Measurements from ENCODE around the gene STXBP5. TPM values are rescaled to one million over a fixed set of nuclear protein-coding genes. Genes with fewer than 3 reads are reported as not detected.

STXBP5 gene
- total and polyA plus RNA-seq, 2 of the 4 experiments (the other 2 are of a cell fraction) = 13.2 to 46.4 TPM

DNA sequence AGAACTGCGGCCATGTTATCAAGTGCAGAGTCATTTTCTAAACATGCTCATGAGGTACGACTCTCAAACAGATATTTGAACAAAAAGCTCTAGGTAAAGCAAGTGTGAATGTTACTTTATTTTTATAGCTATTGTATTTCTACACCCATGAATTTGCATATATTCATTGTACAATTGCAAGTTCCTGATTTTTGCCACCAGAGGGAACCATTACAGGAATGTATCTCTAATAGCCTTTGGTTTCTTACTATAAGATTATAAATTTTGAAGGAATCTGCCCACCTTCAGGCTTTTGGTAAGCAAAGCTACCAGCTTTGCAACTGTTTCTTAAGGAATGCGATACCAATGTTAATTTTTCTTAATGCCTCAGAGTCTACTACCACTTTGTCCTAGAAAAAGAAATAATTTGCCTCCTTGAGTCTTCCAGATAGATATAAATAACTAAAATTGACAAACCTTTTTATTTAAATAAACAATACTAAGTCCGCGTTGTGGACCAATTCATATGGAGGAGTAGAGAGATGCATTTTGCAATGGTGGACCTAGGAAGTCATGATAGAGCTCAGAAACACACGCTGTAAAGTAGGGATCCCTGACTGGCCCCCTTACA lies 178.8 kb downstream of the STXBP5 start:
- CTCF ChIA-PET = interaction anchor here (0.8 to 1.5 kb wide), 5 partner anchors 8 to 71 kb away, joined by 3 to 5 read pairs (median 5); no protein-coding TSS in a partner anchor
- Histone ChIP-seq H2BK20ac (ENCODE audit: low read depth, low read length) (no peak overlapping the region), H3K4me2 (ENCODE audit: low read depth, low read length) (no peak overlapping the region), H4K8ac (ENCODE audit: low read depth in 2 of 2, low read length in 2 of 2) (no peak overlapping the region), H3K9ac (ENCODE audit: low read depth, low read length) (no peak overlapping the region), H3K9me1 (ENCODE audit: insufficient read depth, low read length) (peaks cover 6% of the 10 kb centered on the region; the same call in 1 of the 2 replicates), H2AK5ac (ENCODE audit: low read depth, low read length) (no peak overlapping the region), H2BK15ac (ENCODE audit: low read depth, low read length) (no peak overlapping the region), H3K14ac (replicated peaks; ENCODE audit: low read depth, low read length) (peak overlapping the region; percentile 19; the same call in 1 of the 2 replicates), H3K79me1 (ENCODE audit: low read depth in 1 of 2, low read length in 2 of 2) (peaks cover 0 to 3% of the 10 kb centered on the region in 2 experiments; a peak in 2 of 4 replicates), H4K91ac (ENCODE audit: insufficient read depth, low read depth, low read length) (no peak overlapping the region), H3K9me3 (ENCODE audit: control insufficient read depth, insufficient read depth, low read length) (no peaks in the 10 kb centered on the region), H3K4ac (ENCODE audit: low read depth, low read length) (no peak overlapping the region), H2AK9ac (replicated peaks; ENCODE audit: low read depth, low read length, poor library complexity) (no peak overlapping the region), H3K36me3 (ENCODE audit: control insufficient read depth, insufficient read depth, low read length) (peaks cover 19% of the 10 kb centered on the region), H3K27me3 (ENCODE audit: control insufficient read depth, insufficient read depth, low read length) (no peaks in the 10 kb centered on the region), H3K23ac (ENCODE audit: low read depth, low read length) (no peak overlapping the region), H3K4me3 (ENCODE audit: insufficient read depth, low read depth, low read length) (no peak overlapping the region), H3K4me1 (ENCODE audit: control insufficient read depth, insufficient read depth, low read length) (peaks cover 2% of the 10 kb centered on the region; the same call in 1 of the 2 replicates), H4K5ac (ENCODE audit: low read depth, low read length) (no peak overlapping the region), H4K20me1 (ENCODE audit: insufficient read depth, low read length) (no peaks in the 10 kb centered on the region), H3K18ac (ENCODE audit: low read depth, low read length) (no peak overlapping the region), H2BK5ac (ENCODE audit: low read depth, low read length, poor library complexity, severe bottlenecking) (no peak overlapping the region), H2BK120ac (ENCODE audit: low read depth, low read length) (no peak overlapping the region), H3K56ac (ENCODE audit: extremely low read depth, insufficient read depth, low read length) (no peak overlapping the region), H2AFZ (replicated peaks; ENCODE audit: low read length, poor library complexity) (no peak overlapping the region), H3K27ac (ENCODE audit: insufficient read depth, low read length) (no peak overlapping the region)
- in situ Hi-C loops (cut with MboI; ENCODE audit: low sequenced_read_pairs) = no loop called here
- no TSS peak for BruUV-seq (replicated peaks)
- no CpG with 5 or more reads among the region's 6 CpGs for WGBS, 2 experiments (ENCODE audit: extremely low coverage in 2 of 2, insufficient read length in 1 of 2)
- TF ChIP-seq, protein P1, sequence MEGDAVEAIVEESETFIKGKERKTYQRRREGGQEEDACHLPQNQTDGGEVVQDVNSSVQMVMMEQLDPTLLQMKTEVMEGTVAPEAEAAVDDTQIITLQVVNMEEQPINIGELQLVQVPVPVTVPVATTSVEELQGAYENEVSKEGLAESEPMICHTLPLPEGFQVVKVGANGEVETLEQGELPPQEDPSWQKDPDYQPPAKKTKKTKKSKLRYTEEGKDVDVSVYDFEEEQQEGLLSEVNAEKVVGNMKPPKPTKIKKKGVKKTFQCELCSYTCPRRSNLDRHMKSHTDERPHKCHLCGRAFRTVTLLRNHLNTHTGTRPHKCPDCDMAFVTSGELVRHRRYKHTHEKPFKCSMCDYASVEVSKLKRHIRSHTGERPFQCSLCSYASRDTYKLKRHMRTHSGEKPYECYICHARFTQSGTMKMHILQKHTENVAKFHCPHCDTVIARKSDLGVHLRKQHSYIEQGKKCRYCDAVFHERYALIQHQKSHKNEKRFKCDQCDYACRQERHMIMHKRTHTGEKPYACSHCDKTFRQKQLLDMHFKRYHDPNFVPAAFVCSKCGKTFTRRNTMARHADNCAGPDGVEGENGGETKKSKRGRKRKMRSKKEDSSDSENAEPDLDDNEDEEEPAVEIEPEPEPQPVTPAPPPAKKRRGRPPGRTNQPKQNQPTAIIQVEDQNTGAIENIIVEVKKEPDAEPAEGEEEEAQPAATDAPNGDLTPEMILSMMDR (conservative IDR thresholded peaks at IDR 0.05; ENCODE audit: low read depth, low read length) = peak; percentile 53
- TF ChIP-seq NFE2L2 (IDR thresholded peaks at IDR 0.05; ENCODE audit: low read depth, low read length) = no peak
- TF ChIP-seq MAZ (IDR thresholded peaks at IDR 0.05; ENCODE audit: borderline replicate concordance, low read depth, low read length) = no peak
- TF ChIP-seq SMC3 (IDR thresholded peaks at IDR 0.05; ENCODE audit: low read depth, low read length) = peak; percentile 14; the same call in 1 of the 2 replicates
- POLR2A ChIA-PET (ENCODE audit: unreplicated experiment) = no interaction called here
- ATAC-seq (ENCODE audit: low read depth) (peak; percentile 75), DNase-seq (peak; percentile 41)
- intact Hi-C loops (cut with micrococcal nuclease) = loop anchor here (10.0 kb wide), 1 partner anchor 528 kb away; no protein-coding TSS in a partner anchor
- dilution Hi-C loops (cut with HindIII; ENCODE audit: low sequenced_read_pairs, unreplicated experiment) = no loop called here

Data from IMR-90 (cell line).